ENCODE data around the gene MAP4K4.
"Not testable (repeated sequence)": the region's sequence is repeated elsewhere in the genome, so short reads cannot be mapped to it uniquely, and the experiment has no call there.

MAP4K4 gene

DNA sequence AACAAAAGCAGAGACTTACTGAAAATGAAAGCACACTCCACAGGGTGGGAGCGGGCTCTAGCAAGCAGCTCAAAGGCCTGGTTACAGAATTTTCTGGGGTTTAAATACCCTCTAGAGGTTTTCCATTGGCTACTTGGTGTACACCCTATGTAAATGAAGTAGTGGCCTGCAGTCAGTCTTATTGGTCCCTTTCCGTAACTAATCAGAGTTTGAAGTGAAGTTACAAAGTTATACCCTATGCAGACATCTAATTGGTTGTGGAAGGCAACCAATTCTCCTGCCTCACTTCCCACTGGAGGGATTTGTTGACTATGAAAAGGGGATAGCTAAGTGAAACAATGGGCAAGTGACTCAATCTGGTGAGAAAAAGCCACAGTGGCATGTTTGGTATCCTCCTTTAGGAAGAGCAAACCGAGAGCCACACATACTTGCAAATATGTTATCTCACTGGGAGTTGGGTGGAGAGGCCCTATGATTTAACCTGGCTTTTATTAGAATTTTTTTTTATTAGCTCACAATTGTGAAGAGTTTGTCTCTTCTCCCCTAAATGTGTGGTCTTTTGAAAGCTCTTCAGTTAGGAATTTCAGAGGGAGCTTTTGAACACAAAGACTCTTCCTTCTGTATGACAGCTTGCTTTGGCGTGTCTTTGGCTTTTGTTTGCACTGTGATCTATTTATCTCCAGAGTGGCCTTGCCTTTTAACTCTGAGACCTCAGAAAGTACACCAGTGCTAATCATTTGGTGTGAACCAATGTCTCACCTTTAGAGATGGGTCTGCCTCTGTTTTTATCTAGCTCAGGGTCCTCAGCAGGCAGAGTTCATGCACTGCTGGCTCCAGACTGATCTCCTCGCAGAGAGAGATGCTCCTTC lies 69.6 kb downstream of the MAP4K4 start:
- Histone ChIP-seq H3K36me3 (ENCODE audit: insufficient read depth, insufficient read length, low read length) (no peaks in the 10 kb centered on the region), H3K4me1 (ENCODE audit: insufficient read depth, insufficient read length) (peaks cover 6% of the 10 kb centered on the region), H3K27me3 (ENCODE audit: insufficient read depth, insufficient read length) (no peaks in the 10 kb centered on the region), H3K9ac (ENCODE audit: insufficient read length, low read depth) (no peak overlapping the region), H3K4me3 (ENCODE audit: insufficient read length, low read depth) (no peak overlapping the region), H3K9me3 (ENCODE audit: insufficient read depth, low read length) (no peaks in the 10 kb centered on the region)
- DNase-seq (ENCODE audit: low read depth, low spot score), result no peak
- TF ChIP-seq YY1 (IDR thresholded peaks at IDR 0.05; ENCODE audit: insufficient read depth, insufficient read length), result no peak
- no peak for TF ChIP-seq ZNF274 (IDR thresholded peaks at IDR 0.05; ENCODE audit: low read depth, low read length)
- TF ChIP-seq SUZ12 (IDR thresholded peaks at IDR 0.05; ENCODE audit: extremely low read depth, insufficient read depth, insufficient read length), result no peak

DNA sequence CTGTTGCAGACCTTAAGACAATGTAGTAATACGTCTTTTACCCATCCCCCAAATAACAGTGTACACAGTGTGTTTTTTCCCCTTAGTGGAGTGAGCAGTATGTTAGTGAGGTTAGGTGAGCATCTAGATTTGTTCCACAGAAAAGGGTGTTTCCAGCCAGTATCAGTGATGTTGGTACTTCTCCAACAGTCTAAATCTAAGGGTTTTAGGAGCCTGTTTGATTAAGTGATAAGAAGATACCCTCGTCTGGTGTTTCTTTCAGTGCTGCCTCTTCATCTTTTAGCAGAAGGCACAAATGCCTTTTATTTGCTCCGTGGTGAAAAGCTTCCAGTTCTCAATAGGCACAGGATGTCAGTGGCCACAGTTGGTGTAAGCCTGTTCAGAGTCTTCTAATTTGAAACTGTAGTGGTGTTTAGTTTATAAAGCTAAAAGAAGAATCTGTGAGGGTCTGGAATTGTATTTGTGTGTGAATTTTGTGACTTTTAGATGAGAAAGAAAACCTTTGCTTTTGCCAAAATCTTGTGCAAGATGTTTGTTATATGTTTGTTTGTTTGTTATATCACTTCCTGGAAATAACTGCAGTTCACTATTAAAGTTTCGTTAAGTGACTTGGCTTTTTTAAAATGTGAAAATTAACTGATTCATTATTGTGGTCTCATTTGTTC lies 71.2 kb downstream of the MAP4K4 start:
- Histone ChIP-seq H3K4me3 (ENCODE audit: insufficient read length, low read depth) (no peak overlapping the region), H3K27me3 (ENCODE audit: insufficient read depth, insufficient read length) (no peaks in the 10 kb centered on the region), H3K9me3 (ENCODE audit: insufficient read depth, low read length) (no peaks in the 10 kb centered on the region), H3K4me1 (ENCODE audit: insufficient read depth, insufficient read length) (peaks cover 10% of the 10 kb centered on the region), H3K36me3 (ENCODE audit: insufficient read depth, insufficient read length, low read length) (no peaks in the 10 kb centered on the region), H3K9ac (ENCODE audit: insufficient read length, low read depth) (no peak overlapping the region)
- no peak for DNase-seq (ENCODE audit: low read depth, low spot score)
- TF ChIP-seq YY1 (IDR thresholded peaks at IDR 0.05; ENCODE audit: insufficient read depth, insufficient read length) (no peak), SUZ12 (IDR thresholded peaks at IDR 0.05; ENCODE audit: extremely low read depth, insufficient read depth, insufficient read length) (no peak), ZNF274 (IDR thresholded peaks at IDR 0.05; ENCODE audit: low read depth, low read length) (no peak)

DNA sequence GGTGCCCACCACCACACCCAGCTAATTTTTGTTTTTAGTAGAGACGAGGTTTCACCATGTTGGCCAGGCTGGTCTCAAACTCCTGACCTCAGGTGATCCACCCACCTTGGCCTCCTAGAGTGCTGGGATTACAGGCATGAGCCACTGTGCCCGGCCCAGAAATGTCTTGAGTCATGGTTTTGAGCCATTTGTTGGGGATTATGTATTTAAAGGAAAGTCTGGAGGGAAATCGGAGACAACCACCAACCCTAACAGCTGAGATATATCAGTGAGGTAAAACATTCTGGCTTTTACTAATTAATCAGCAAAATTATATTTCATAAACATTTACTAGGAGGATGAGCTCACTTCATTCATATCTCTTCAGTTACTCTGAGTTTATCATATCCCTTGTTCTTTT lies 72.2 kb downstream of the MAP4K4 start:
- DNase-seq (ENCODE audit: low read depth, low spot score); H3K36me3 ChIP-seq (ENCODE audit: insufficient read depth, insufficient read length, low read length); H3K27me3 ChIP-seq (ENCODE audit: insufficient read depth, insufficient read length); H3K4me1 ChIP-seq (ENCODE audit: insufficient read depth, insufficient read length); H3K4me3 ChIP-seq (ENCODE audit: insufficient read length, low read depth); H3K9me3 ChIP-seq (ENCODE audit: insufficient read depth, low read length); H3K9ac ChIP-seq (ENCODE audit: insufficient read length, low read depth): not testable (repeated sequence)

DNA sequence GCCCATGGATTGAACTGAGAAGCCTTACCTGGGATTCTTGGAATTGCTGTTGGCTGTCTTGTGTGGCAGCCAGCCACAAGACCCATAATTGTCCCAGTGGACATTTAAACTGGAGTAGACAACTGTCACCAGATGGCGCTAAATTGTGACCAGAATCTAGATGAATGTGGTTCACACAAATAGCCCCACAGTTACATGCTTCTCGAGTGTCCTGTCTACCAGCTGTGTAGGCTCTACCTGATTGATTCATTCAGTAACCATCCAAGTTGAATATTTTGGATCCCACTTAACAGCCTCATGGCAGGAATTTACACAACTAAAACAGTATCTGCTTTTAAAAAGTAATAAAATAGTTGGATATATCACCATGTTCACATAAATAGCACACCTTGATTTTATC lies 73.2 kb downstream of the MAP4K4 start:
- Histone ChIP-seq H3K36me3 (ENCODE audit: insufficient read depth, insufficient read length, low read length) (no peaks in the 10 kb centered on the region), H3K9me3 (ENCODE audit: insufficient read depth, low read length) (no peaks in the 10 kb centered on the region), H3K4me1 (ENCODE audit: insufficient read depth, insufficient read length) (peaks cover 10% of the 10 kb centered on the region), H3K4me3 (ENCODE audit: insufficient read length, low read depth) (no peak overlapping the region), H3K9ac (ENCODE audit: insufficient read length, low read depth) (no peak overlapping the region), H3K27me3 (ENCODE audit: insufficient read depth, insufficient read length) (no peaks in the 10 kb centered on the region)
- TF ChIP-seq YY1 (IDR thresholded peaks at IDR 0.05; ENCODE audit: insufficient read depth, insufficient read length), result no peak
- TF ChIP-seq ZNF274 (IDR thresholded peaks at IDR 0.05; ENCODE audit: low read depth, low read length), result no peak
- no peak for TF ChIP-seq SUZ12 (IDR thresholded peaks at IDR 0.05; ENCODE audit: extremely low read depth, insufficient read depth, insufficient read length)
- DNase-seq (ENCODE audit: low read depth, low spot score), result no peak

DNA sequence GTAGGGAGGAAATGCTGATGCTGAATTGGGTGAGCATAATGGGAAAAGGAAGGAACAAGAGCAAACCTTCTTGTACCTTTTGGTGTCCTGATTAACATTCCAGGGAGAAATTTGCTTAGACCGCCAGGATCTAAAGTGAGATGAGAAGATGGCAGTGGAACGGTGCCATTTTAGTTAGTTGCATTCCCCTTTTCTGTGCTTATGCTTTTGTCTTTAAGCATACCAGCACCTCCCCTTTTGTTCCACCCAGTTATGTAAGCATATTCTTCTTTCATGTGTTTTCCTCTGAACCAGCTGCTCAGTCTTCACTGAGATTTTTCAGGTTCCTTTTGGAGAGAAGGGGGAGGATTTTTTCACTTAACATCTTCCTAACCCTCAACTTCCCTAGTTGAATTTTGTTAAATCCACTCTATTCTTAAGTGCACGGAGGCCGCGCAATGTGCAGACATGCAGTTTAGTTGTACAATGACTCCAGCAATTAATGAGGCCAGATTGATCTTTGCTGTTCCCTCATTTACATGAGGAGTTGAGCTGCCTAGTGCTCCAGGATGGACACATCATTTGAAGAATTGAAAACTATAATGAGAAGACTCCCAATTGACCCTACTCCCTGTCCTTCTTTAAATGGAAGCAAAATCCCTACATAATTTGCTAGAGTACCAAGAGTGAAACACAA lies 73.9 kb downstream of the MAP4K4 start:
- H3K27me3 ChIP-seq (ENCODE audit: insufficient read depth, insufficient read length), result no peaks in the 10 kb centered on the region
- no peak overlapping the region for H3K4me3 ChIP-seq (ENCODE audit: insufficient read length, low read depth)
- no peak for DNase-seq (ENCODE audit: low read depth, low spot score)
- H3K4me1 ChIP-seq (ENCODE audit: insufficient read depth, insufficient read length), result peaks cover 10% of the 10 kb centered on the region
- H3K36me3 ChIP-seq (ENCODE audit: insufficient read depth, insufficient read length, low read length), result no peaks in the 10 kb centered on the region
- no peaks in the 10 kb centered on the region for H3K9me3 ChIP-seq (ENCODE audit: insufficient read depth, low read length)
- H3K9ac ChIP-seq (ENCODE audit: insufficient read length, low read depth), result no peak overlapping the region
- TF ChIP-seq SUZ12 (IDR thresholded peaks at IDR 0.05; ENCODE audit: extremely low read depth, insufficient read depth, insufficient read length), result no peak

DNA sequence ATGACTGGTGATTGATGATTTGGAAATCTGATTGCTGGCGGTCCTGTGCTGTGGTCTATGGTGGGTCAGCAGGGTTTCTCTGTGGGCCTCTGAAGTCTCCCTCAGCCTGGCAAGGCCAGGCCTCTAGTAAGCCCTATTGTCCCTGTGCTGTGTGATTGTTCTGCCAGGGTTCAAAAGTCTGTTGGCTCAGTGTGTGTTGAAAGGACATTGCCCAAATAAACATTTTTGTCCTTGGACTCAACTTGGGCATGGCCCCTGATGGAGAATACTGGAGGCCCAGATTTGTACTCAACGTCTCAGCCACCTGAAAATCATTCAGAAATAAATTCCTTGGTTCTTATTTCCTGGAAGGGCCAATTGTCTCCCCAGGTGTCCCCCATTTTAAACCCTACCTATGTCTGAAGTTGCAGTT lies 74.4 kb downstream of the MAP4K4 start:
- TF ChIP-seq SUZ12 (IDR thresholded peaks at IDR 0.05; ENCODE audit: extremely low read depth, insufficient read depth, insufficient read length) (no peak), YY1 (IDR thresholded peaks at IDR 0.05; ENCODE audit: insufficient read depth, insufficient read length) (no peak), ZNF274 (IDR thresholded peaks at IDR 0.05; ENCODE audit: low read depth, low read length) (no peak)
- DNase-seq (ENCODE audit: low read depth, low spot score), result no peak
- no peaks in the 10 kb centered on the region for H3K9me3 ChIP-seq (ENCODE audit: insufficient read depth, low read length)
- H3K27me3 ChIP-seq (ENCODE audit: insufficient read depth, insufficient read length), result no peaks in the 10 kb centered on the region
- no peak overlapping the region for H3K4me3 ChIP-seq (ENCODE audit: insufficient read length, low read depth)
- H3K36me3 ChIP-seq (ENCODE audit: insufficient read depth, insufficient read length, low read length), result no peaks in the 10 kb centered on the region
- H3K4me1 ChIP-seq (ENCODE audit: insufficient read depth, insufficient read length), result peaks cover 10% of the 10 kb centered on the region
- H3K9ac ChIP-seq (ENCODE audit: insufficient read length, low read depth), result no peak overlapping the region

DNA sequence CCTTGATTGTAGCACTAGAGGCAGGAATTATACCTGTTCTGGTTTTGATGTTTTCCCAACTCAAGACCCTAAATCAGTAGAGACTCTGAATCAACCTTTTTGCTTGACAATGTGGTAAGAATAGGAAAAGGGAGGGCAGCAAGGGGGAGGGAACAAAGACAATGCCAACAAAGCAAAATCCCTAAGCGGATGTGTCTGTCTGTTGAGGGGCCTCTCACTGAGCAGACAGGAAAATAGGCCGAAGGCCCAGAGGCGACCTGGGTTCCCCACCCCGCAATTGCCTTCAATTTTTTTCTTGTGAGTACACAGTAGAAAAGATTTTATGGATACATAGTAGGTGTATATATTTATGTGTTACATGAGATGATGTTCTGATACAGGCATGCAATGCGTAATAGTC lies 75.6 kb downstream of the MAP4K4 start:
- TF ChIP-seq YY1 (IDR thresholded peaks at IDR 0.05; ENCODE audit: insufficient read depth, insufficient read length), result no peak
- no peak for TF ChIP-seq SUZ12 (IDR thresholded peaks at IDR 0.05; ENCODE audit: extremely low read depth, insufficient read depth, insufficient read length)
- no peak for TF ChIP-seq ZNF274 (IDR thresholded peaks at IDR 0.05; ENCODE audit: low read depth, low read length)
- peaks cover 10% of the 10 kb centered on the region for H3K4me1 ChIP-seq (ENCODE audit: insufficient read depth, insufficient read length)

DNA sequence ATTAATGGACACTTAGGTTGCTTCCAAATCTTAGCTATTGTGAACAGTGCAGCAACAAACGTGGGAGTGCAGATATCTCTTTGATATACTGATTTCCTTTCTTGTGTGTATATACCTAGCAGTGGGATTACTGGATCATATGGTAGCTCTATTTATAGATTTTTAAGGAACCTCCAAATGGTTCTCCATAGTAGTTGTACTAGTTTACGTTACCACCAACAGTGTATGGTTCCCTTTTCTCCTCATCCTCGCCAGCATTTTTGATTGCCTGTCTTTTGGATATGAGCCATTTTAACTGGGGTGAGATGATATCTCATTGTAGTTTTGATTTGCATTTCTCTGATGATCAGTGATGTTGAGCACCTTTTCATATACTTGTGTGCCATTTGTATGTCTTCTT lies 76.5 kb downstream of the MAP4K4 start:
- peaks cover 14% of the 10 kb centered on the region for H3K4me1 ChIP-seq (ENCODE audit: insufficient read depth, insufficient read length)
- H3K36me3 ChIP-seq (ENCODE audit: insufficient read depth, insufficient read length, low read length); H3K9ac ChIP-seq (ENCODE audit: insufficient read length, low read depth); H3K4me3 ChIP-seq (ENCODE audit: insufficient read length, low read depth); H3K9me3 ChIP-seq (ENCODE audit: insufficient read depth, low read length); DNase-seq (ENCODE audit: low read depth, low spot score); H3K27me3 ChIP-seq (ENCODE audit: insufficient read depth, insufficient read length): not testable (repeated sequence)

More for the DNA sequence above, 75.6 kb downstream of the MAP4K4 start:
- no peak for DNase-seq (ENCODE audit: low read depth, low spot score)
- H3K4me3 ChIP-seq (ENCODE audit: insufficient read length, low read depth), result no peak overlapping the region
- no peaks in the 10 kb centered on the region for H3K36me3 ChIP-seq (ENCODE audit: insufficient read depth, insufficient read length, low read length)
- no peak overlapping the region for H3K9ac ChIP-seq (ENCODE audit: insufficient read length, low read depth)
- no peaks in the 10 kb centered on the region for H3K9me3 ChIP-seq (ENCODE audit: insufficient read depth, low read length)
- no peaks in the 10 kb centered on the region for H3K27me3 ChIP-seq (ENCODE audit: insufficient read depth, insufficient read length)
